Tibial artery (tissue), 4 donors: ENCODE measurements around the gene ZNF782.
"Not testable (repeated sequence)": the region's sequence is repeated elsewhere in the genome, so short reads cannot be mapped to it uniquely, and the experiment has no call there.

Experiments
- DNase-seq, 2 donors: peaks; one replicate each; pipeline ENCODE4 v3.0.0-alpha.2; 2019
- H3K27ac ChIP-seq, 2 donors: fragments of 200-600 bp; sonication (generic) in 1 of 2; 1 replicate in 1 of 2; 2 replicates in 1 of 2; pipeline ENCODE4 v1.5.1; 2018 to 2019; ENCODE audit warnings: mild to moderate bottlenecking in 1 of 2
- H3K27me3 ChIP-seq, 2 donors: fragments of 200-600 bp; sonication (generic) in 1 of 2; one replicate each; pipeline versions ENCODE4 v1.5.1 to v1.6.0; 2016 to 2019
- H3K36me3 ChIP-seq, 3 donors: fragments of 200-600 bp; sonication (generic) in 2 of 3; one replicate each; pipeline ENCODE4 v1.5.1; 2016 to 2019; ENCODE audit warnings: mild to moderate bottlenecking in 2 of 3
- H3K4me1 ChIP-seq, 4 donors: fragments of 200-600 bp; sonication (generic) in 2 of 4; 1 replicate in 3 of 4; 2 replicates in 1 of 4; pipeline ENCODE4 v1.5.1; 2016 to 2019
- H3K4me3 ChIP-seq, 2 donors: fragments of 200-600 bp; sonication (generic) in 1 of 2; 1 replicate in 1 of 2; 2 replicates in 1 of 2; pipeline ENCODE4 v1.5.1; 2018 to 2019; ENCODE audit warnings: mild to moderate bottlenecking in 2 of 2
- H3K9me3 ChIP-seq, 3 donors: fragments of 200-600 bp; sonication (generic) in 1 of 3; one replicate each; pipeline ENCODE4 v1.5.1; 2016 to 2019
- CTCF ChIP-seq, 2 experiments: fragments of 200-600 bp in 1 of 2; fragments of 450-650 bp in 1 of 2; IDR thresholded peaks; one replicate each; pipeline ENCODE4 v1.5.1; 2017 to 2019; ENCODE audit warnings: antibody characterized with exemption in 2 of 2, mild to moderate bottlenecking in 1 of 2, moderate library complexity in 1 of 2
- intact Hi-C: fragments of 100-400 bp; cut with DNase I; formaldehyde crosslinking; loops from one replicate; pipeline ENCODE4 v1.15.0; 2023; ENCODE audit warnings: low total_unique reads

The ZNF782 gene

DNA sequence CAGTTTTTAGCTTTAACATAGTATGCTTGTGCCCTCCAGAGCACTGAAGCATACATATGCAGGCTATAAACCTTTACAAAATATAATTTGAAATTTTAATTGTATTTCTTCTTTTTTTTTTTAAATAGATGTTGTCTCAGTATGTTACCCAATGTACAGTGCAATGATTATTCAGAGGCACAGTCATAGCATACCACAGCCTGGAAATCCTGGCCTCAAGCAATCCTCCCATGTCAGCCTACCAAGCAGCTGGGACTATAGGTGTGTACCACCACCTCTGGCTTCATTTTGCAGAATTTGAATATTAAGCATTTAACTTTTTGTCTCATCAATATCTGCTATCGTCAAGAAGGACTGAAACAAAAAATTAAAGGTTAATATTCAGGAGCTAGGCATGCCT is 16.9 kb upstream of the ZNF782 start:
- Histone ChIP-seq H3K4me3 (no peak overlapping the region), H3K9me3 (no peaks in the 10 kb centered on the region), H3K27ac (no peak overlapping the region), H3K36me3 (no peaks in the 10 kb centered on the region), H3K27me3 (peaks cover 0 to 16% of the 10 kb centered on the region in 2 donors), H3K4me1 (peaks cover 0 to 10% (median 8%) of the 10 kb centered on the region in 4 donors)
- no peak for TF ChIP-seq CTCF (IDR thresholded peaks at IDR 0.05)
- no peak for DNase-seq
- intact Hi-C loops = no loop called here

GRCh38 chr9:96868709-96869108 is 14.4 kb upstream of the ZNF782 start:
- TF ChIP-seq CTCF (IDR thresholded peaks at IDR 0.05) = no peak

GRCh38 chr9:96867079-96867804 is 12.9 kb upstream of the ZNF782 start:
- no peak for TF ChIP-seq CTCF (IDR thresholded peaks at IDR 0.05)
- DNase-seq = no peak
- H3K36me3 ChIP-seq = no peaks in the 10 kb centered on the region
- no peaks in the 10 kb centered on the region for H3K9me3 ChIP-seq
- intact Hi-C loops = no loop called here
- no peak overlapping the region for H3K27ac ChIP-seq
- H3K27me3 ChIP-seq = no peaks in the 10 kb centered on the region
- no peak overlapping the region for H3K4me3 ChIP-seq
- H3K4me1 ChIP-seq = no peaks in the 10 kb centered on the region

More at GRCh38 chr9:96868709-96869108, 14.4 kb upstream of the ZNF782 start:
- Histone ChIP-seq H3K27ac (no peak overlapping the region), H3K4me1 (no peaks in the 10 kb centered on the region), H3K9me3 (no peaks in the 10 kb centered on the region), H3K27me3 (no peaks in the 10 kb centered on the region), H3K4me3 (no peak overlapping the region), H3K36me3 (no peaks in the 10 kb centered on the region)
- no peak for DNase-seq
- intact Hi-C loops = no loop called here

DNA sequence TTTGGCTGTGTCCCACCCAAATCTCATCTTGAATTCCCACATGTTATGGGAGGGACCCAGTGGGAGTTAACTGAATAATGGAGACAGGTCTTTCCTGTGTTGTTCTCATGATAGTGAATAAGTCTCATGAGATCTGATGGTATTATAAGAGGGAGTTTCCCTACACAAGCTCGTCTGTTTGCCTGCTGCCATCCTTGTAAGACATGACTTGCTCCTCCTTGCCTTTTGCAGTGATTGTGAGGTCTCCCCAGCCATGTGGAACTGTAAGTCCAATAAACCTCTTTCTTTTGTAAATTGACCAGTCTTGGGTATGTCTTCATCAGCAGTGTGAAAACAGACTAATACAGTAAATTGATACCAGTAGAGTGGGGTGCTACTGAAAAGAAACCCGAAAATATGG is 10.9 kb upstream of the ZNF782 start:
- H3K4me1 ChIP-seq, H3K4me3 ChIP-seq, H3K27ac ChIP-seq, DNase-seq, H3K27me3 ChIP-seq, intact Hi-C loops, H3K36me3 ChIP-seq, H3K9me3 ChIP-seq: not testable (repeated sequence)

DNA sequence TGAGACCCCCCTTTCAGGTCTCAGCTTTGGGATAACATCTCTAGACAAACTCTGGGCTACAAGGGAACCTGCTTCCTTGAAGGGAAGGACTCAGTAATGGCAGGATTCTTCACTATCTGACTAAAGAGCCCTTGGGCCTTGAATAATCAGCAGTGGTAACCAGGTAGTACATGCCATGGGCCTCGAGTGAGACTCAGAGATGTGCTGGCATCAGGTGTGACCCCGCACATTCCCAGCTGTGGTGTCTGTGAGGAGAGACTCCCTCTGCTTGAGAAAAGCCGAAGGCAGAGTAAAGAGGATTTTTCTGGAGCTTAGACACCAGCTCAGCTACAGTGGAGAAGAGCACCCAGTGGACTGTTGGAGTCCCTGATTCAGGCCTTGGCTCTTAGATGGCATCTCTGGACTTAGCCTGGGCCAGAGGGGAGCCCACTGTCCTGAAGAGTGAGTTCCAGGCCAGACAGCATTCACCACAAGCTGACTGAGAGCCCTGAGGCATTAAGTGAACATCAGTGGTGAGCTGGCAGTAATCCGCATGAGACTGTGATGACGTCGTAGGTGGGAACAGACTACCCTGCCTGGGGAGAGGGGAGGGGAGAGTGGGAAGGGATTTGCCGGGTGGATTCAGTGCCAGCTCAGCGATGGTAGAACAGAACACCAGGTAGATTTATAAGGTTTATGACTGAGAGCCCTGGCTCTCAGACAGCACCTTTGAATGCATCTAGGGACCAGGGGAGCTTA is 5.3 kb upstream of the ZNF782 start:
- Histone ChIP-seq H3K9me3 (no peaks in the 10 kb centered on the region), H3K36me3 (no peaks in the 10 kb centered on the region), H3K27me3 (no peaks in the 10 kb centered on the region), H3K4me1 (peaks cover 0 to 5% (median 0%) of the 10 kb centered on the region in 4 donors), H3K27ac (no peak overlapping the region), H3K4me3 (no peak overlapping the region)
- intact Hi-C loops = loop anchor here (5.0 to 10.0 kb wide), 2 partner anchors 538 to 755 kb away; no protein-coding TSS in a partner anchor
- no peak for TF ChIP-seq CTCF (IDR thresholded peaks at IDR 0.05)
- DNase-seq = no peak

- Histone ChIP-seq H3K4me1 (peaks cover 0 to 5% (median under 1%) of the 10 kb centered on the region in 4 donors), H3K36me3 (no peaks in the 10 kb centered on the region), H3K9me3 (no peaks in the 10 kb centered on the region), H3K27me3 (no peaks in the 10 kb centered on the region), H3K4me3 (no peak overlapping the region), H3K27ac (no peak overlapping the region)
- intact Hi-C loops = loop anchor here (5.0 to 10.0 kb wide), 2 partner anchors 539 to 756 kb away; no protein-coding TSS in a partner anchor
- DNase-seq = no peak
- no peak for TF ChIP-seq CTCF (IDR thresholded peaks at IDR 0.05)
Measured at GRCh38 chr9:96858670-96859069, 4.4 kb upstream of the ZNF782 start.
